Measurements from ENCODE around the gene ZNF747.

ZNF747 gene

DNA sequence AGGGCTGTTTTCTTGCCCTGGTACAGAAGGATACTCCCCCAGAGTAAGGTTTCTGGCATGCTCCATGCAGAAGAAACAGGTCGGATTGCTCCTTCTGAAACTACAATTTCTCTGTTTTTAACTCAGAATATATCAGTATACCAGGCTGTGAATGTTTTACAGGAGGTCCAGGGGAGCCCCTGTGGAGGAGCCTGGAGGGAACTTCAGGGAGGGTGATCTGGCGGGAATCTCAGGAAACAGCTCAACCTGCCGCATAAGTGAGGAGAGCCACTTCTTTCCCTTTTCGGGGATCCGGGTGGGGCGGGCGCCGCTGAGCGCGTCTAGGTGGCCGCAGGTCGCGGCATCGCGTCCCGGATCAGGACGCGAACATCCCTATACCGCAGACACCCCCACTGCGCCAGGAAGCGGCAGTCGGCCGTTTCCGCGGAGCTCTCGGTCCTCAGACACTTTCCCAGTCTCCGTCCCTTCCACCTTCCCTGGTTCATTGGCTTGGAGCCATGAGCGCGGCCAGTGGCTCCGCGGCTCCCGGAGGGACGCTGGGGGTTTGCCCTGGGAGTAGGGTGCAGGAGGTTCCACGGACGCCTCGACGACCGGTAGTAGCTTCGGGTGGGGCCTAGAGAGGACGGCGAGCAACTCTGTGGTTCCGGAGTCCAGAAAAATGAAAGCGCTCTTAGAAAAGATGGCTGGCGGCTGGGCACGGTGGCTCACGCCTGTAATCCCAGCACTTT, 26.6 kb upstream of the ZNF747 start:
- no peak for ATAC-seq
- TF ChIP-seq ZNF8 (CRISPR knock-in tag; IDR thresholded peaks at IDR 0.05), result no peak
- TF ChIP-seq, protein P1, sequence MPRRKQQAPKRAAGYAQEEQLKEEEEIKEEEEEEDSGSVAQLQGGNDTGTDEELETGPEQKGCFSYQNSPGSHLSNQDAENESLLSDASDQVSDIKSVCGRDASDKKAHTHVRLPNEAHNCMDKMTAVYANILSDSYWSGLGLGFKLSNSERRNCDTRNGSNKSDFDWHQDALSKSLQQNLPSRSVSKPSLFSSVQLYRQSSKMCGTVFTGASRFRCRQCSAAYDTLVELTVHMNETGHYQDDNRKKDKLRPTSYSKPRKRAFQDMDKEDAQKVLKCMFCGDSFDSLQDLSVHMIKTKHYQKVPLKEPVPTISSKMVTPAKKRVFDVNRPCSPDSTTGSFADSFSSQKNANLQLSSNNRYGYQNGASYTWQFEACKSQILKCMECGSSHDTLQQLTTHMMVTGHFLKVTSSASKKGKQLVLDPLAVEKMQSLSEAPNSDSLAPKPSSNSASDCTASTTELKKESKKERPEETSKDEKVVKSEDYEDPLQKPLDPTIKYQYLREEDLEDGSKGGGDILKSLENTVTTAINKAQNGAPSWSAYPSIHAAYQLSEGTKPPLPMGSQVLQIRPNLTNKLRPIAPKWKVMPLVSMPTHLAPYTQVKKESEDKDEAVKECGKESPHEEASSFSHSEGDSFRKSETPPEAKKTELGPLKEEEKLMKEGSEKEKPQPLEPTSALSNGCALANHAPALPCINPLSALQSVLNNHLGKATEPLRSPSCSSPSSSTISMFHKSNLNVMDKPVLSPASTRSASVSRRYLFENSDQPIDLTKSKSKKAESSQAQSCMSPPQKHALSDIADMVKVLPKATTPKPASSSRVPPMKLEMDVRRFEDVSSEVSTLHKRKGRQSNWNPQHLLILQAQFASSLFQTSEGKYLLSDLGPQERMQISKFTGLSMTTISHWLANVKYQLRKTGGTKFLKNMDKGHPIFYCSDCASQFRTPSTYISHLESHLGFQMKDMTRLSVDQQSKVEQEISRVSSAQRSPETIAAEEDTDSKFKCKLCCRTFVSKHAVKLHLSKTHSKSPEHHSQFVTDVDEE (CRISPR knock-in tag; IDR thresholded peaks at IDR 0.05), result no peak
- TF ChIP-seq PPARA (CRISPR knock-in tag; IDR thresholded peaks at IDR 0.05; ENCODE audit: borderline replicate concordance), result no peak
- TF ChIP-seq ZNF70 (CRISPR knock-in tag; IDR thresholded peaks at IDR 0.05), result no peak
- no peak for TF ChIP-seq ISL1 (CRISPR knock-in tag; IDR thresholded peaks at IDR 0.05)
- TF ChIP-seq, protein P2, sequence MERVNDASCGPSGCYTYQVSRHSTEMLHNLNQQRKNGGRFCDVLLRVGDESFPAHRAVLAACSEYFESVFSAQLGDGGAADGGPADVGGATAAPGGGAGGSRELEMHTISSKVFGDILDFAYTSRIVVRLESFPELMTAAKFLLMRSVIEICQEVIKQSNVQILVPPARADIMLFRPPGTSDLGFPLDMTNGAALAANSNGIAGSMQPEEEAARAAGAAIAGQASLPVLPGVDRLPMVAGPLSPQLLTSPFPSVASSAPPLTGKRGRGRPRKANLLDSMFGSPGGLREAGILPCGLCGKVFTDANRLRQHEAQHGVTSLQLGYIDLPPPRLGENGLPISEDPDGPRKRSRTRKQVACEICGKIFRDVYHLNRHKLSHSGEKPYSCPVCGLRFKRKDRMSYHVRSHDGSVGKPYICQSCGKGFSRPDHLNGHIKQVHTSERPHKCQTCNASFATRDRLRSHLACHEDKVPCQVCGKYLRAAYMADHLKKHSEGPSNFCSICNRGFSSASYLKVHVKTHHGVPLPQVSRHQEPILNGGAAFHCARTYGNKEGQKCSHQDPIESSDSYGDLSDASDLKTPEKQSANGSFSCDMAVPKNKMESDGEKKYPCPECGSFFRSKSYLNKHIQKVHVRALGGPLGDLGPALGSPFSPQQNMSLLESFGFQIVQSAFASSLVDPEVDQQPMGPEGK (CRISPR knock-in tag; IDR thresholded peaks at IDR 0.05; ENCODE audit: borderline replicate concordance), result no peak
- no peak for TF ChIP-seq ZNF565 (CRISPR knock-in tag; conservative IDR thresholded peaks at IDR 0.05; ENCODE audit: low read depth)
- no peak for TF ChIP-seq CSDC2 (CRISPR knock-in tag; IDR thresholded peaks at IDR 0.05)
- TF ChIP-seq GLIS3 (CRISPR knock-in tag; IDR thresholded peaks at IDR 0.05), result no peak
- TF ChIP-seq, protein P3, sequence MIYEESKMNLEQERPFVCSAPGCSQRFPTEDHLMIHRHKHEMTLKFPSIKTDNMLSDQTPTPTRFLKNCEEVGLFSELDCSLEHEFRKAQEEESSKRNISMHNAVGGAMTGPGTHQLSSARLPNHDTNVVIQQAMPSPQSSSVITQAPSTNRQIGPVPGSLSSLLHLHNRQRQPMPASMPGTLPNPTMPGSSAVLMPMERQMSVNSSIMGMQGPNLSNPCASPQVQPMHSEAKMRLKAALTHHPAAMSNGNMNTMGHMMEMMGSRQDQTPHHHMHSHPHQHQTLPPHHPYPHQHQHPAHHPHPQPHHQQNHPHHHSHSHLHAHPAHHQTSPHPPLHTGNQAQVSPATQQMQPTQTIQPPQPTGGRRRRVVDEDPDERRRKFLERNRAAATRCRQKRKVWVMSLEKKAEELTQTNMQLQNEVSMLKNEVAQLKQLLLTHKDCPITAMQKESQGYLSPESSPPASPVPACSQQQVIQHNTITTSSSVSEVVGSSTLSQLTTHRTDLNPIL (CRISPR knock-in tag; IDR thresholded peaks at IDR 0.05; ENCODE audit: low read depth), result no peak
- no peak for TF ChIP-seq ESRRG (CRISPR knock-in tag; IDR thresholded peaks at IDR 0.05)
- TF ChIP-seq ARNTL (CRISPR knock-in tag; IDR thresholded peaks at IDR 0.05; ENCODE audit: borderline replicate concordance, low read depth), result no peak
- TF ChIP-seq, protein P4, sequence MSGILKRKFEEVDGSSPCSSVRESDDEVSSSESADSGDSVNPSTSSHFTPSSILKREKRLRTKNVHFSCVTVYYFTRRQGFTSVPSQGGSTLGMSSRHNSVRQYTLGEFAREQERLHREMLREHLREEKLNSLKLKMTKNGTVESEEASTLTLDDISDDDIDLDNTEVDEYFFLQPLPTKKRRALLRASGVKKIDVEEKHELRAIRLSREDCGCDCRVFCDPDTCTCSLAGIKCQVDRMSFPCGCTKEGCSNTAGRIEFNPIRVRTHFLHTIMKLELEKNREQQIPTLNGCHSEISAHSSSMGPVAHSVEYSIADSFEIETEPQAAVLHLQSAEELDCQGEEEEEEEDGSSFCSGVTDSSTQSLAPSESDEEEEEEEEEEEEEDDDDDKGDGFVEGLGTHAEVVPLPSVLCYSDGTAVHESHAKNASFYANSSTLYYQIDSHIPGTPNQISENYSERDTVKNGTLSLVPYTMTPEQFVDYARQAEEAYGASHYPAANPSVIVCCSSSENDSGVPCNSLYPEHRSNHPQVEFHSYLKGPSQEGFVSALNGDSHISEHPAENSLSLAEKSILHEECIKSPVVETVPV (CRISPR knock-in tag; IDR thresholded peaks at IDR 0.05), result no peak

DNA sequence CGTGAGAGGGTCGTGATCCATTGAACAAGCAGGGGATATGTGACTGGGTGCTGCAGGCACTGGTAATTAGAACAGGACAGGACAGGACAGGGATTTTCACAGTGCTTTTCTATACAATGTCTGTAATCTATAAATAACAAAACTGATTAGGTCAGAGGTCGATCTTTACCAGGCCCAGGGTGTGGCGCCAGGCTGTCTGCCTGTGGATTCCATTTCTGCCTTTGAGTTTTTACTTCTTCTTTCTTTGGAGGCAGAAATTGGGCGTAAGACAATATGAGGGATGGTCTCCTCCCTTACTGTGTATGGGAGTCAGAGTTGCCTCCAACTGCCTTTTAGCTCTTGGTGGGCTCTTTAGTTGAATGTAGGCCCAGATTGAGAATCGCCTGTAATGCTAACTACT, 25.0 kb upstream of the ZNF747 start:
- no peak for TF ChIP-seq ZFP30 (CRISPR knock-in tag; IDR thresholded peaks at IDR 0.05)
- no peak for TF ChIP-seq SNAI2 (CRISPR knock-in tag; IDR thresholded peaks at IDR 0.05)
- TF ChIP-seq, protein P1 (CRISPR knock-in tag; IDR thresholded peaks at IDR 0.05), result no peak
- TF ChIP-seq CSDC2 (CRISPR knock-in tag; IDR thresholded peaks at IDR 0.05), result no peak
- TF ChIP-seq GLIS3 (CRISPR knock-in tag; IDR thresholded peaks at IDR 0.05), result no peak
- no peak for TF ChIP-seq ZNF565 (CRISPR knock-in tag; conservative IDR thresholded peaks at IDR 0.05; ENCODE audit: low read depth)
- no peak for TF ChIP-seq ZFP3 (CRISPR knock-in tag; IDR thresholded peaks at IDR 0.05)
- no peak for TF ChIP-seq OSR1 (CRISPR knock-in tag; IDR thresholded peaks at IDR 0.05)
- no peak for ATAC-seq

DNA sequence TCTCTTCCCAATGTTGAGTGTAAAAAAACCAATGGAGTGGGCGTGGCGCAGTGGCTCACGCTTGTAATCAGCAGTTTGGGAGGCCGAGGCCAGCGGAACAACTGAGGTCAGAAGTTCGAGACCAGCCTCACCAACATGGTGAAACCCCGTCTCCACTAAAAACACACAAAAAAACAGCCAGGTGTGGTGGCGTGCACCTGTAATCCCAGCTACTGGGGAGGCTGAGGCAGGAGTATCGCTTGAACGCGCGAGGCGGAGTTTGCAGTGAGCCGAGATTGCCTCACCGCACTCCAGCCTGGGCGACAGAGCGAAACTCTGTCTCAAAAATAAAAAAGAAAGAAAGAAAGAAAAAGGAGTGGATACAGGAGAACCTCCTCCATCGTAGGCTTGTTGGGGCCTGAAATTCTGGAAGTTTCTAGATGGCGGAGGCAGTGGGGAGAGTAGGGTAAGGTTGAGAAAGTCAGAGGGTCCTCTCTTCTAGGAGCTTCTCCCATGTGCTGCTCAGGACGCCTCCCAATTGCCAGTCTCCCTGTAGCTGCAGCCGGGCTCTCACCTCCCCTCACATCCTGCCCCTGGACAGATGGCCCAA, 24.2 kb upstream of the ZNF747 start:
- TF ChIP-seq, protein P1 (CRISPR knock-in tag; IDR thresholded peaks at IDR 0.05), result 0 out of 2 replicates have a peak, but pooled peaks have one; percentile 8
- no peak for TF ChIP-seq ZNF8 (CRISPR knock-in tag; IDR thresholded peaks at IDR 0.05)
- ATAC-seq, result no peak

All from SK-N-SH treated with all-trans-retinoic acid at 6 μM for 48 hours (cell line).